ENCODE results near the gene DSCAML1. TPM values are rescaled to one million over a fixed set of nuclear protein-coding genes. Genes with fewer than 3 reads are reported as not detected.

Gene DSCAML1
- total RNA-seq, 1 experiment from 2014 or later = 0.15 TPM

DNA sequence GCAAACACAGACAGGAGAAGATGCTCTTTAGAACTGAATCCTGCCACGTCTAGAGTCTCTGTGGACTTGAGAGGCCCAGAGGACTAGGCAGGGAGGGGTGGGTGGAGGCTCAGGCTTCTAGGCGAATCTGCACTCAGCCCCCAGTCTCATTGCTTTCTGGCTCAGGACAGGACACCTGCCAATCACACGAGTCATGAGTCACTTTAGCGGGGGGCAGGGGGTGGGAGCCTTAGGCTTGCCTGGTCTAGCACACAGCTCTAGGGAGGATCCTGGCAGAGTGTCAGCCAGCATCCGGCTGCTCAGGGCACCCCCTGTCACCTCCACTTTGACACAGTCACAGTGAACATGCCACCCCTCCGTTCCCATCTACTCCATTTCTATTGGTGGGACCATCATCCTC, 301.7 kb downstream of the DSCAML1 start:
- Histone ChIP-seq H3K23me2 (ENCODE audit: insufficient read length, low read depth, low read length, poor library complexity, severe bottlenecking) (no peaks in the 10 kb centered on the region), H3K56ac (ENCODE audit: insufficient read length, low read depth, low read length) (no peak overlapping the region), H3K4ac (ENCODE audit: low read depth, low read length) (no peak overlapping the region), H2BK5ac (ENCODE audit: insufficient read length, low read length) (no peak overlapping the region), H3K79me2 (ENCODE audit: insufficient read depth, low read length) (no peaks in the 10 kb centered on the region), H3K9me3 (ENCODE audit: control insufficient read depth, low read depth, low read length) (no peaks in the 10 kb centered on the region), H2AFZ (ENCODE audit: low read length) (no peak overlapping the region), H2AK5ac (ENCODE audit: insufficient read length, low read length) (no peak overlapping the region), H4K8ac (replicated peaks; ENCODE audit: insufficient read length, low read depth, low read length) (no peak overlapping the region), H4K91ac (ENCODE audit: insufficient read length, low read depth, low read length) (no peak overlapping the region), H3K18ac (ENCODE audit: insufficient read length, low read depth, low read length) (no peak overlapping the region), H3T11ph (ENCODE audit: low read length) (no peak overlapping the region), H3K79me1 (ENCODE audit: insufficient read depth, low read depth, low read length, poor library complexity, severe bottlenecking) (no peaks in the 10 kb centered on the region), H2BK120ac (ENCODE audit: low read depth, low read length, poor library complexity, severe bottlenecking) (no peak overlapping the region), H4K20me1 (ENCODE audit: control insufficient read depth, insufficient read depth, insufficient read length) (no peaks in the 10 kb centered on the region), H3K9ac (ENCODE audit: extremely low read depth, insufficient read length, low read length) (no peak overlapping the region), H3K14ac (ENCODE audit: insufficient read depth, low read length) (no peak overlapping the region), H3K4me2 (ENCODE audit: insufficient read depth, insufficient read length, low read length) (no peak overlapping the region), H2BK12ac (ENCODE audit: insufficient read length, low read depth, low read length) (no peak overlapping the region), H4K5ac (ENCODE audit: insufficient read length, low read depth, low read length) (no peak overlapping the region), H3K27me3 (ENCODE audit: insufficient read depth, low read length) (no peaks in the 10 kb centered on the region), H3K23ac (ENCODE audit: insufficient read length, low read depth, low read length) (no peak overlapping the region), H3K4me1 (ENCODE audit: insufficient read depth, low read length) (peaks cover 9% of the 10 kb centered on the region; the same call in 1 of the 2 replicates), H3K27ac (ENCODE audit: insufficient read length, low read depth, low read length) (no peak overlapping the region), H2BK20ac (ENCODE audit: low read depth, low read length, poor library complexity, severe bottlenecking) (no peak overlapping the region), H2BK15ac (ENCODE audit: low read depth, low read length) (no peak overlapping the region)
- Mint-ChIP-seq H3K4me3 (no peak overlapping the region), H3K9me3 (no peaks in the 10 kb centered on the region), H3K27ac (no peak overlapping the region), H3K27me3 (ENCODE audit: low read depth) (peaks cover 12% of the 10 kb centered on the region), H3K4me1 (peaks cover 8 to 27% of the 10 kb centered on the region in 2 experiments), H3K36me3 (ENCODE audit: insufficient read depth in 1 of 3, low read depth in 3 of 3) (no peaks in the 10 kb centered on the region)
- DNase-seq = no peak
- WGBS (ENCODE audit: extremely low coverage, insufficient read length, low lambda C conversion rate) = no CpG with 5 or more reads among the region's 6 CpGs
- TF ChIP-seq, protein P1, sequence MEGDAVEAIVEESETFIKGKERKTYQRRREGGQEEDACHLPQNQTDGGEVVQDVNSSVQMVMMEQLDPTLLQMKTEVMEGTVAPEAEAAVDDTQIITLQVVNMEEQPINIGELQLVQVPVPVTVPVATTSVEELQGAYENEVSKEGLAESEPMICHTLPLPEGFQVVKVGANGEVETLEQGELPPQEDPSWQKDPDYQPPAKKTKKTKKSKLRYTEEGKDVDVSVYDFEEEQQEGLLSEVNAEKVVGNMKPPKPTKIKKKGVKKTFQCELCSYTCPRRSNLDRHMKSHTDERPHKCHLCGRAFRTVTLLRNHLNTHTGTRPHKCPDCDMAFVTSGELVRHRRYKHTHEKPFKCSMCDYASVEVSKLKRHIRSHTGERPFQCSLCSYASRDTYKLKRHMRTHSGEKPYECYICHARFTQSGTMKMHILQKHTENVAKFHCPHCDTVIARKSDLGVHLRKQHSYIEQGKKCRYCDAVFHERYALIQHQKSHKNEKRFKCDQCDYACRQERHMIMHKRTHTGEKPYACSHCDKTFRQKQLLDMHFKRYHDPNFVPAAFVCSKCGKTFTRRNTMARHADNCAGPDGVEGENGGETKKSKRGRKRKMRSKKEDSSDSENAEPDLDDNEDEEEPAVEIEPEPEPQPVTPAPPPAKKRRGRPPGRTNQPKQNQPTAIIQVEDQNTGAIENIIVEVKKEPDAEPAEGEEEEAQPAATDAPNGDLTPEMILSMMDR (conservative IDR thresholded peaks at IDR 0.05) = no peak

Data from H9 (cell line).